GM10266 (cell line): Measurements from ENCODE around the gene C2orf81.
"Not testable (repeated sequence)": the region's sequence is repeated elsewhere in the genome, so short reads cannot be mapped to it uniquely, and the experiment has no call there.

Experiments
- DNase-seq: peaks from one replicate; pipeline ENCODE4 v3.0.0; 2012; ENCODE audit errors: extremely low spot score
- TF ChIP-seq, protein P1 (sequence below): IDR thresholded peaks from 2 replicates; pipeline ENCODE4 v1.5.1; 2012; ENCODE audit warnings: mild to moderate bottlenecking, low read depth; ENCODE audit not compliant: control insufficient read depth, insufficient read depth; ENCODE audit errors: missing control alignments

Gene C2orf81

DNA sequence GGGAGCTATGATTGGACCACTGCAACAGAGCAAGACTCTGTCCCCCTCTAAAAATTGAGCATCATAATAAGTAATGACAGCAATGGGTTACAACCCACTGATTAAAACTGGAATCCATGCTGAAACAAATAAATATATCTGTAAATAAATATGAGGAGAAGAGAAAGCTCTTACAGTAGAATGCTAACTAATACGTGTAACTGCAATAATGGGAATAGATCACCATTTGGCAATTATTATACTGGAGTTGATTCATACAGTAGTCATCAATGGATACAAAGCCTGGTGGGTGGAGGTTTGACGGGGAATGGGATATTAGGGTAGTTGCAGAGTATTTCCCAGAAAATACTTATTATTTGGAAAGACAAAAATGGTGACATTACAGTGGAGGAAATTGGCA, 27.4 kb upstream of the C2orf81 start:
- TF ChIP-seq, protein P1, sequence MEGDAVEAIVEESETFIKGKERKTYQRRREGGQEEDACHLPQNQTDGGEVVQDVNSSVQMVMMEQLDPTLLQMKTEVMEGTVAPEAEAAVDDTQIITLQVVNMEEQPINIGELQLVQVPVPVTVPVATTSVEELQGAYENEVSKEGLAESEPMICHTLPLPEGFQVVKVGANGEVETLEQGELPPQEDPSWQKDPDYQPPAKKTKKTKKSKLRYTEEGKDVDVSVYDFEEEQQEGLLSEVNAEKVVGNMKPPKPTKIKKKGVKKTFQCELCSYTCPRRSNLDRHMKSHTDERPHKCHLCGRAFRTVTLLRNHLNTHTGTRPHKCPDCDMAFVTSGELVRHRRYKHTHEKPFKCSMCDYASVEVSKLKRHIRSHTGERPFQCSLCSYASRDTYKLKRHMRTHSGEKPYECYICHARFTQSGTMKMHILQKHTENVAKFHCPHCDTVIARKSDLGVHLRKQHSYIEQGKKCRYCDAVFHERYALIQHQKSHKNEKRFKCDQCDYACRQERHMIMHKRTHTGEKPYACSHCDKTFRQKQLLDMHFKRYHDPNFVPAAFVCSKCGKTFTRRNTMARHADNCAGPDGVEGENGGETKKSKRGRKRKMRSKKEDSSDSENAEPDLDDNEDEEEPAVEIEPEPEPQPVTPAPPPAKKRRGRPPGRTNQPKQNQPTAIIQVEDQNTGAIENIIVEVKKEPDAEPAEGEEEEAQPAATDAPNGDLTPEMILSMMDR = no peak
- DNase-seq = no peak

- TF ChIP-seq, protein P1 = no peak
- DNase-seq = no peak
These were observed 26.0 kb upstream of the C2orf81 start for GRCh38 chr2:74447230-74447999.

GRCh38 chr2:74444498-74445318, 23.3 kb upstream of the C2orf81 start:
- no peak for DNase-seq
- TF ChIP-seq, protein P1 = no peak

GRCh38 chr2:74442483-74443297, 21.3 kb upstream of the C2orf81 start:
- not testable (repeated sequence) for DNase-seq

GRCh38 chr2:74441690-74442482, 20.5 kb upstream of the C2orf81 start, which contains the start of gene RTKN:
Gene RTKN (minus strand): TSS chr2:74441937. CDS start chr2:74441816, 121 bp downstream.
- DNase-seq = peak; percentile 65
- TF ChIP-seq, protein P1 = no peak

GRCh38 chr2:74441170-74441689, 19.8 kb upstream of the C2orf81 start:
- DNase-seq = no peak
- TF ChIP-seq, protein P1 = no peak
